CD14-positive monocyte (primary cell): ENCODE data around the gene SIX5. TPM values are rescaled to one million over a fixed set of nuclear protein-coding genes. Genes with fewer than 3 reads are reported as not detected.

Experiments used
- DNase-seq, 3 donors: peaks; one replicate each; pipeline ENCODE4 v3.0.0-alpha.2; 2011 to 2022
- H2AFZ ChIP-seq: 2 replicates; pipeline ENCODE4 v1.6.0; 2012; ENCODE audit warnings: mild to moderate bottlenecking, low read depth, low read length, inconsistent platforms; ENCODE audit not compliant: insufficient read depth, poor library complexity, severe bottlenecking
- H3K27ac ChIP-seq, 2 donors: 1 replicate in 1 of 2; 2 replicates in 1 of 2; pipeline ENCODE4 v1.5.1; 2012 to 2013; ENCODE audit warnings: low read length in 2 of 2, control low read depth in 1 of 2, inconsistent platforms in 1 of 2, low read depth in 1 of 2, mild to moderate bottlenecking in 1 of 2
- H3K27me3 ChIP-seq, 2 donors: one replicate each; pipeline versions ENCODE4 v1.6.0 to v1.6.1; 2011 to 2013; ENCODE audit warnings: low read length in 2 of 2; ENCODE audit not compliant: control insufficient read depth in 2 of 2, insufficient read depth in 2 of 2
- H3K36me3 ChIP-seq, 2 donors: replicated peaks in 1 of 2; 1 replicate in 1 of 2; 2 replicates in 1 of 2; pipeline versions ENCODE4 v1.5.1 to v1.6.1; 2012 to 2013; ENCODE audit warnings: low read length in 2 of 2, control low read depth in 1 of 2, inconsistent platforms in 1 of 2, mild to moderate bottlenecking in 1 of 2; ENCODE audit not compliant: insufficient read depth in 2 of 2, control insufficient read depth in 1 of 2
- H3K4me1 ChIP-seq, 2 donors: 1 replicate in 1 of 2; 2 replicates in 1 of 2; pipeline versions ENCODE4 v1.5.1 to v1.6.1; 2012 to 2013; ENCODE audit warnings: low read length in 2 of 2, control low read depth in 1 of 2, inconsistent platforms in 1 of 2, mild to moderate bottlenecking in 1 of 2, moderate library complexity in 1 of 2; ENCODE audit not compliant: insufficient read depth in 2 of 2, control insufficient read depth in 1 of 2
- H3K4me2 ChIP-seq: replicated peaks from 2 replicates; pipeline ENCODE3; 2012; ENCODE audit warnings: low read length, moderate library complexity, mild to moderate bottlenecking; ENCODE audit not compliant: poor library complexity, severe bottlenecking; ENCODE audit errors: extremely low read depth
- H3K4me3 ChIP-seq, 3 experiments: fragments of 200-600 bp in 1 of 3; sonication (generic) in 1 of 3; replicated peaks in 1 of 3; 1 replicate in 2 of 3; 2 replicates in 1 of 3; pipeline ENCODE4 v1.5.1; 2011 to 2013; ENCODE audit warnings: low read length in 3 of 3, mild to moderate bottlenecking in 3 of 3, control low read depth in 2 of 3, low read depth in 2 of 3, inconsistent platforms in 1 of 3, moderate library complexity in 1 of 3
- H3K79me2 ChIP-seq: 2 replicates; pipeline ENCODE4 v1.6.0; 2012; ENCODE audit warnings: mild to moderate bottlenecking, control low read depth, inconsistent platforms, low read length, moderate library complexity; ENCODE audit not compliant: insufficient read depth
- H3K9ac ChIP-seq: 2 replicates; pipeline ENCODE4 v1.6.0; 2017; ENCODE audit warnings: low read length, mild to moderate bottlenecking; ENCODE audit not compliant: insufficient read depth, poor library complexity, severe bottlenecking
- H3K9me3 ChIP-seq, 2 donors: replicated peaks in 1 of 2; 1 replicate in 1 of 2; 2 replicates in 1 of 2; pipeline versions ENCODE4 v1.5.1 to v1.6.1; 2012 to 2013; ENCODE audit warnings: low read length in 2 of 2, control low read depth in 1 of 2; ENCODE audit not compliant: control insufficient read depth in 1 of 2, insufficient read depth in 1 of 2
- H4K20me1 ChIP-seq: 2 replicates; pipeline ENCODE4 v1.6.0; 2012; ENCODE audit warnings: mild to moderate bottlenecking, low read length, control low read depth, moderate library complexity; ENCODE audit not compliant: insufficient read depth
- H3K27ac Mint-ChIP-seq, 7 donors: one replicate each; pipeline ENCODE4 v1.8.0; 2020; ENCODE audit warnings: mild to moderate bottlenecking in 7 of 7, mixed read lengths in 7 of 7, moderate library complexity in 6 of 7, inconsistent platforms in 2 of 7
- H3K27me3 Mint-ChIP-seq, 3 donors: one replicate each; pipeline ENCODE4 v1.8.0; 2021 to 2022; ENCODE audit warnings: low read depth in 3 of 3, mild to moderate bottlenecking in 3 of 3, mixed read lengths in 3 of 3, moderate library complexity in 3 of 3, inconsistent platforms in 1 of 3
- H3K36me3 Mint-ChIP-seq, 2 donors: one replicate each; pipeline ENCODE4 v1.8.0; 2020; ENCODE audit warnings: mixed read lengths in 2 of 2, inconsistent platforms in 1 of 2, mild to moderate bottlenecking in 1 of 2
- H3K4me1 Mint-ChIP-seq: one replicate; pipeline ENCODE4 v1.8.0; 2020; ENCODE audit warnings: mild to moderate bottlenecking, mixed read lengths
- H3K4me3 Mint-ChIP-seq, 2 donors: one replicate each; pipeline ENCODE4 v1.8.0; 2020; ENCODE audit warnings: mild to moderate bottlenecking in 2 of 2, mixed read lengths in 2 of 2, moderate library complexity in 1 of 2
- H3K9me3 Mint-ChIP-seq, 7 donors: one replicate each; pipeline ENCODE4 v1.8.0; 2020 to 2022; ENCODE audit warnings: mixed read lengths in 7 of 7, mild to moderate bottlenecking in 6 of 7, moderate library complexity in 6 of 7, inconsistent platforms in 2 of 7
- WGBS: methylation state at CpG from one replicate; pipeline ENCODE4 v1.1.5; 2013; ENCODE audit warnings: missing lambda C conversion rate; ENCODE audit not compliant: insufficient coverage; 5-methylcytosine and 5-hydroxymethylcytosine counted together
- intact Hi-C, 2 donors: fragments of 100-400 bp; cut with micrococcal nuclease; formaldehyde crosslinking; loops; one replicate each; pipeline versions ENCODE4 v1.15.0 to v1.15.1; 2023
- polyA plus RNA-seq, 3 donors: library from polyadenylated mRNA; depleted of rRNA in 1 of 3; unstranded in 2 of 3; stranded (reverse) in 1 of 3; fragments of 300-500 nt in 2 of 3; fragments of >200 nt in 1 of 3; fragmentation: Illumina TruSeq in 2 of 3; gene quantifications; 1 replicate in 2 of 3; 2 replicates in 1 of 3; pipeline ENCODE4 v1.2.3, GENCODE V29; 2012 to 2021
- TF ChIP-seq, protein P1 (sequence below): fragments of 200-600 bp; IDR thresholded peaks from one replicate; pipeline ENCODE4 v1.8.0; 2022; ENCODE audit warnings: antibody characterized with exemption, mild to moderate bottlenecking

Gene SIX5
- polyA plus RNA-seq, 3 donors, result 0.04 TPM; not detected in 2

DNA sequence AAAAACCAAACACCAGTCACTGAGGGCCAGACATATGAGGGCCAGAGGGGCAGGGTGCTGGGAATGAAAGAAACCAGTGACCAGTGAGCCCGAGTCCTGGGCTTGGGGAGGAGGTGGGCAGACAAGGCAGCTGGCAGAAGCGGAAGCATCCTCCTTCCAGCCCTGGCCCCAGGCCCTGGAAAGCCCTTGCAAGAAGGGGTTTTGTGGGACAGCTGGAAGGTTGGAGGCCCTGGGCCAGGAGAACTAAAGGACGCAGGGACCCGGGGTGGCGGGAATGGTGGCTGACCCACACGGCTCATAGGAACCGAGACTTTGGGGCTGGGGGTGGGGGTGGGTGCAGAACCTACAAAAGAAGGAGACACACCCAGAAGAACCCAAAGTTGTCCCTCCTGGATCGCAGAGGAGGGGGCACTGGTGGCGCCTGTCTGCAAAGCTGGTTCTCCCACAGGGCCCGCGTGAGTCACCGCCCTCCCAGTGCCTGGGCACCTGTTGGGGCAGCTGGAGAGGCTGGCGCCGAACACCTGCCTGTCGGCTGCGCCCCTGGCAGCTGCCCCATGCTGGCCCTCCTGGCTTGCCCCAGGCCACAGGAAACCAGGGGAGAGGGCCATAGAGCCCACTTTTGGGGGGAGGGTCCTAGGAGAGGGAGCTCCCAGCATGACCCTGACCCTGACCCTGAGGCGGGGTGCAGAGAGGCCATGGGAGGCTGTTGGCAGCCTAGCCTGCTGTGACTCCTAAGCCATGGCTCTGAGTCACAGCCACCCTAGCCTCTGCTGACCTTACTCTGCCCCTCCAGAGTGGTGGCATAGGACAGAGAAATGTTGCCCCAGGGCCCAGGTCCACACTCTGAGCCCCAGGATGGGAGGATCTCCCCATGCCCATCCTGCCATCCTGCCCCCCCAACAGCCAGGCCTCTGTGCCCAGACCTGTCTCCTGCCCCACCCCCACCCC is 12.4 kb upstream of the SIX5 start:
- Mint-ChIP-seq H3K27ac (peak overlapping the region in 2 of 7 donors; percentile 25 to 63), H3K4me3 (peak overlapping the region in 1 of 2 donors; percentile 80), H3K27me3 (peaks cover 93 to 100% (median 97%) of the 10 kb centered on the region in 3 donors), H3K36me3 (peaks cover 12 to 22% of the 10 kb centered on the region in 2 donors), H3K4me1 (peaks cover 18% of the 10 kb centered on the region), H3K9me3 (peaks cover 3 to 43% (median 22%) of the 10 kb centered on the region in 7 donors)
- TF ChIP-seq, protein P1, sequence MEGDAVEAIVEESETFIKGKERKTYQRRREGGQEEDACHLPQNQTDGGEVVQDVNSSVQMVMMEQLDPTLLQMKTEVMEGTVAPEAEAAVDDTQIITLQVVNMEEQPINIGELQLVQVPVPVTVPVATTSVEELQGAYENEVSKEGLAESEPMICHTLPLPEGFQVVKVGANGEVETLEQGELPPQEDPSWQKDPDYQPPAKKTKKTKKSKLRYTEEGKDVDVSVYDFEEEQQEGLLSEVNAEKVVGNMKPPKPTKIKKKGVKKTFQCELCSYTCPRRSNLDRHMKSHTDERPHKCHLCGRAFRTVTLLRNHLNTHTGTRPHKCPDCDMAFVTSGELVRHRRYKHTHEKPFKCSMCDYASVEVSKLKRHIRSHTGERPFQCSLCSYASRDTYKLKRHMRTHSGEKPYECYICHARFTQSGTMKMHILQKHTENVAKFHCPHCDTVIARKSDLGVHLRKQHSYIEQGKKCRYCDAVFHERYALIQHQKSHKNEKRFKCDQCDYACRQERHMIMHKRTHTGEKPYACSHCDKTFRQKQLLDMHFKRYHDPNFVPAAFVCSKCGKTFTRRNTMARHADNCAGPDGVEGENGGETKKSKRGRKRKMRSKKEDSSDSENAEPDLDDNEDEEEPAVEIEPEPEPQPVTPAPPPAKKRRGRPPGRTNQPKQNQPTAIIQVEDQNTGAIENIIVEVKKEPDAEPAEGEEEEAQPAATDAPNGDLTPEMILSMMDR, result no peak
- Histone ChIP-seq H3K79me2 (no peaks in the 10 kb centered on the region), H3K27me3 (peaks cover 54 to 100% of the 10 kb centered on the region in 2 donors), H4K20me1 (peaks cover 99% of the 10 kb centered on the region), H3K4me1 (peaks cover 11 to 21% of the 10 kb centered on the region in 2 donors), H3K9me3 (peaks cover 16 to 24% of the 10 kb centered on the region in 2 donors), H3K4me3 (no peak overlapping the region), H3K9ac (no peak overlapping the region), H3K27ac (no peak overlapping the region), H3K4me2 (no peak overlapping the region), H2AFZ (no peak overlapping the region), H3K36me3 (no peaks in the 10 kb centered on the region)
- no peak for DNase-seq
- intact Hi-C loops, result no loop called here
- 83% methylated on average over 16 of the region's 17 CpGs for WGBS

DNA sequence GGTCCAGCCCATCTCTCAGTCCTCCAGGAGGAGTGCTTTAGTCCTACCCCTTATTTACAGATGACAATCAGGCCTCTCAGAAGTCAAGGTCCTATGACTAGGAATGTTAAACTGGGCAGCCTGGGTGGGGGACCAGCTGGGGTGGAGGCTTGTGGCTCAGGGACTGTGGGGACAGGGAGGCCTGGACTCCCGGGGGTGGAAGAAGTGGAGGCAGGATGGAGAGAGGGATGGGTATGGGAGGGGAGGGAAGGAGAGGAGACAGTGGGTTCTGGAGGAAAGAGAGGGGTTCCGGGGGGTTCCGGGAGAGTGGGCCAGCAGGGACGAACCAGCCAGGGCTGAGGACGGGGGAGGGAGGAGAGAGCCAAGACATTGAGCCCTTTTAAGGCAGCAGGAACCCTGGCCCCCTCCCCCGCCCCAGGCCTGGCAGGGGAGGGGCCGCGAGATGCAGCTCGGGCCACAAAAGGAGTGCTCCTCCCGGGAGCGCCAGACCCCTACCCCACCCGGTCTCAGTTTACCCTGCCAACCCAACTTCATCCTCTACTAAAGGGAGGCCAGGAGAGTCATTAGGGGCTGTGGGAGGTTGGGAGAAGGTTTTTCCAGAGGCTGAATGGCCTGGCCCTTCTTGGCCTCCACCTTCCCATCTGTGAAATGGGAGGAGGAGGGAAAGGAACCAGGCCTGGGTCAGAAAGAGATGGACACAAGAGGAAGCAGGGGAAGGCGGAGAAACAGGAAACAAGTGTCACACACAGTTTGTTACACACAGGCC is 11.6 kb upstream of the SIX5 start:
- peaks cover 7 to 18% of the 10 kb centered on the region in 2 donors for H3K36me3 Mint-ChIP-seq
- intact Hi-C loops, result no loop called here
- no peak overlapping the region for H3K9ac ChIP-seq
- peaks cover 11 to 21% of the 10 kb centered on the region in 2 donors for H3K4me1 ChIP-seq
- no peak overlapping the region for H2AFZ ChIP-seq
- H3K9me3 ChIP-seq, result peaks cover 16 to 24% of the 10 kb centered on the region in 2 donors
- H3K36me3 ChIP-seq, result no peaks in the 10 kb centered on the region
- peaks cover 0 to 40% (median 21%) of the 10 kb centered on the region in 7 donors for H3K9me3 Mint-ChIP-seq
- TF ChIP-seq, protein P1, result no peak
- peaks cover 52 to 94% of the 10 kb centered on the region in 2 donors for H3K27me3 ChIP-seq
- H3K27ac ChIP-seq, result no peak overlapping the region
- H3K4me3 ChIP-seq, result no peak overlapping the region
- WGBS, result 44% methylated on average over 4 of the region's 13 CpGs
- DNase-seq, result peak in 1 of 3 donors; percentile 17
- peaks cover 18% of the 10 kb centered on the region for H3K4me1 Mint-ChIP-seq
- H3K4me3 Mint-ChIP-seq, result peak overlapping the region in 1 of 2 donors; percentile 94
- H3K27me3 Mint-ChIP-seq, result peaks cover 89 to 100% (median 93%) of the 10 kb centered on the region in 3 donors
- H3K4me2 ChIP-seq, result no peak overlapping the region
- peaks cover 92% of the 10 kb centered on the region for H4K20me1 ChIP-seq
- no peak overlapping the region for H3K27ac Mint-ChIP-seq
- H3K79me2 ChIP-seq, result no peaks in the 10 kb centered on the region
